Measurements from ENCODE around the gene SKI. TPM values are rescaled to one million over a fixed set of nuclear protein-coding genes. Genes with fewer than 3 reads are reported as not detected.
A peak's percentile ranks its signal among the peaks of the same experiment; 100 is the strongest.

The SKI gene
- polyA plus RNA-seq, 3 donors, result 0.20 to 6.6 (median 0.25) TPM

GRCh38 chr1:2233997-2234761 lies 6.1 kb downstream of the SKI start:
- no peaks in the 10 kb centered on the region for H3K27me3 ChIP-seq (ENCODE audit: control insufficient read depth in 2 of 2, insufficient read depth in 2 of 2, low read length in 2 of 2)
- TF ChIP-seq, protein P1, sequence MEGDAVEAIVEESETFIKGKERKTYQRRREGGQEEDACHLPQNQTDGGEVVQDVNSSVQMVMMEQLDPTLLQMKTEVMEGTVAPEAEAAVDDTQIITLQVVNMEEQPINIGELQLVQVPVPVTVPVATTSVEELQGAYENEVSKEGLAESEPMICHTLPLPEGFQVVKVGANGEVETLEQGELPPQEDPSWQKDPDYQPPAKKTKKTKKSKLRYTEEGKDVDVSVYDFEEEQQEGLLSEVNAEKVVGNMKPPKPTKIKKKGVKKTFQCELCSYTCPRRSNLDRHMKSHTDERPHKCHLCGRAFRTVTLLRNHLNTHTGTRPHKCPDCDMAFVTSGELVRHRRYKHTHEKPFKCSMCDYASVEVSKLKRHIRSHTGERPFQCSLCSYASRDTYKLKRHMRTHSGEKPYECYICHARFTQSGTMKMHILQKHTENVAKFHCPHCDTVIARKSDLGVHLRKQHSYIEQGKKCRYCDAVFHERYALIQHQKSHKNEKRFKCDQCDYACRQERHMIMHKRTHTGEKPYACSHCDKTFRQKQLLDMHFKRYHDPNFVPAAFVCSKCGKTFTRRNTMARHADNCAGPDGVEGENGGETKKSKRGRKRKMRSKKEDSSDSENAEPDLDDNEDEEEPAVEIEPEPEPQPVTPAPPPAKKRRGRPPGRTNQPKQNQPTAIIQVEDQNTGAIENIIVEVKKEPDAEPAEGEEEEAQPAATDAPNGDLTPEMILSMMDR (IDR thresholded peaks at IDR 0.05), result no peak
- no peak overlapping the region for H2AFZ ChIP-seq (ENCODE audit: insufficient read depth, low read depth, low read length, poor library complexity, severe bottlenecking)
- peak; percentile 97 to 99 (median 98) for DNase-seq
- H3K9me3 ChIP-seq (replicated peaks in 1 of 2; ENCODE audit: control insufficient read depth in 1 of 2, insufficient read depth in 1 of 2, low read length in 2 of 2), result no peaks in the 10 kb centered on the region
- 2% methylated on average over 22 of the region's 27 CpGs for WGBS (ENCODE audit: insufficient coverage)
- Mint-ChIP-seq H3K36me3 (peaks cover 27 to 44% of the 10 kb centered on the region in 2 donors), H3K27ac (peak overlapping the region; percentile 90 to 95 (median 94)), H3K9me3 (peaks cover 0 to 5% (median 0%) of the 10 kb centered on the region in 7 donors), H3K4me1 (peaks cover 85% of the 10 kb centered on the region), H3K27me3 (ENCODE audit: low read depth in 3 of 3) (peaks cover under 1 to 16% (median 2%) of the 10 kb centered on the region in 3 donors), H3K4me3 (peak overlapping the region; percentile 83 to 100)
- intact Hi-C loops (cut with micrococcal nuclease), result loop anchor here in 1 of 2 donors (2.0 kb wide), 2 partner anchors 21 to 67 kb away; no protein-coding TSS in a partner anchor
- peak overlapping the region in 2 of 3 experiments; percentile 22 to 80 for H3K4me3 ChIP-seq (replicated peaks in 1 of 3; ENCODE audit: low read depth in 2 of 3, low read length in 3 of 3)
- H3K4me1 ChIP-seq (ENCODE audit: control insufficient read depth in 1 of 2, insufficient read depth in 2 of 2, low read length in 2 of 2), result peaks cover 88 to 98% of the 10 kb centered on the region in 2 donors
- peaks cover 98% of the 10 kb centered on the region for H4K20me1 ChIP-seq (ENCODE audit: insufficient read depth, low read length)
- H3K79me2 ChIP-seq (ENCODE audit: insufficient read depth, low read length), result peaks cover 88% of the 10 kb centered on the region
- peak overlapping the region; percentile 93 for H3K4me2 ChIP-seq (replicated peaks; ENCODE audit: extremely low read depth, low read length, poor library complexity, severe bottlenecking)
- H3K9ac ChIP-seq (ENCODE audit: insufficient read depth, low read length, poor library complexity, severe bottlenecking), result peak overlapping the region; percentile 67
- H3K27ac ChIP-seq (ENCODE audit: low read depth in 1 of 2, low read length in 2 of 2), result peak overlapping the region; percentile 83 to 90
- H3K36me3 ChIP-seq (replicated peaks in 1 of 2; ENCODE audit: control insufficient read depth in 1 of 2, insufficient read depth in 2 of 2, low read length in 2 of 2), result no peaks in the 10 kb centered on the region

DNA sequence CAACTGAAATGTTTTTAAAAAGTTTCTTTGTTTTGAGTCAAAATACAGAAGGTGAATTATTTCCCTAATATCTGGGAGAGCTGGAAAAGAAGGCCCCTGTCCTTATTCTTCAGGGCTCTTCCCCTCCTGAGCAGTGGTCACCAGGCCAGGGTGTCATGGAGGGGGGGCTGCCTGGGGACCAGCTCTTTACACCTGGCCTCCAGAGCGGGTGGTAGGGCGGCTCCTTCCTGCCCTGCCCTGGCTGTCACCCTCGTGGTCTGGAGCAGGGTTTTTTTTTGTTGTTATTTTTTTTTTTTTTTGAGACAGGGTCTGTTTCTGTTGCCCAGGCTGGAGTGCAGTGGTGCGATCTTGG lies 6.6 kb downstream of the SKI start:
- peak overlapping the region; percentile 63 for H3K9ac ChIP-seq (ENCODE audit: insufficient read depth, low read length, poor library complexity, severe bottlenecking)
- peak overlapping the region in 2 of 3 experiments; percentile 2 to 61 for H3K4me3 ChIP-seq (replicated peaks in 1 of 3; ENCODE audit: low read depth in 2 of 3, low read length in 3 of 3)
- DNase-seq, result no peak

More for the DNA sequence above, 6.6 kb downstream of the SKI start:
- H3K4me1 Mint-ChIP-seq, result peaks cover 85% of the 10 kb centered on the region
- Histone ChIP-seq H3K4me1 (ENCODE audit: control insufficient read depth in 1 of 2, insufficient read depth in 2 of 2, low read length in 2 of 2) (peaks cover 88 to 98% of the 10 kb centered on the region in 2 donors), H3K27ac (ENCODE audit: low read depth in 1 of 2, low read length in 2 of 2) (peak overlapping the region; percentile 83 to 90), H4K20me1 (ENCODE audit: insufficient read depth, low read length) (peaks cover 98% of the 10 kb centered on the region), H2AFZ (ENCODE audit: insufficient read depth, low read depth, low read length, poor library complexity, severe bottlenecking) (no peak overlapping the region), H3K9me3 (replicated peaks in 1 of 2; ENCODE audit: control insufficient read depth in 1 of 2, insufficient read depth in 1 of 2, low read length in 2 of 2) (no peaks in the 10 kb centered on the region), H3K27me3 (ENCODE audit: control insufficient read depth in 2 of 2, insufficient read depth in 2 of 2, low read length in 2 of 2) (no peaks in the 10 kb centered on the region), H3K36me3 (replicated peaks in 1 of 2; ENCODE audit: control insufficient read depth in 1 of 2, insufficient read depth in 2 of 2, low read length in 2 of 2) (no peaks in the 10 kb centered on the region), H3K4me2 (replicated peaks; ENCODE audit: extremely low read depth, low read length, poor library complexity, severe bottlenecking) (peak overlapping the region; percentile 93), H3K79me2 (ENCODE audit: insufficient read depth, low read length) (peaks cover 88% of the 10 kb centered on the region)
- no CpG with 5 or more reads among the region's 4 CpGs for WGBS (ENCODE audit: insufficient coverage)
- peak overlapping the region; percentile 90 to 95 (median 94) for H3K27ac Mint-ChIP-seq
- TF ChIP-seq, protein P1 (IDR thresholded peaks at IDR 0.05), result no peak
- peaks cover 32 to 48% of the 10 kb centered on the region in 2 donors for H3K36me3 Mint-ChIP-seq
- H3K9me3 Mint-ChIP-seq, result peaks cover 0 to 2% (median 0%) of the 10 kb centered on the region in 7 donors
- H3K27me3 Mint-ChIP-seq (ENCODE audit: low read depth in 3 of 3), result peaks cover 1 to 14% (median 2%) of the 10 kb centered on the region in 3 donors
- peak overlapping the region; percentile 62 to 100 for H3K4me3 Mint-ChIP-seq
- intact Hi-C loops (cut with micrococcal nuclease), result loop anchor here in 1 of 2 donors (2.0 kb wide), 2 partner anchors 20 to 66 kb away; no protein-coding TSS in a partner anchor

Measured in CD14-positive monocyte (primary cell).